ENCODE results near the gene SMURF2. TPM values are rescaled to one million over a fixed set of nuclear protein-coding genes. Genes with fewer than 3 reads are reported as not detected.

Gene SMURF2
- total RNA-seq, 1 experiment from 2014 or later = 35.3 TPM

DNA sequence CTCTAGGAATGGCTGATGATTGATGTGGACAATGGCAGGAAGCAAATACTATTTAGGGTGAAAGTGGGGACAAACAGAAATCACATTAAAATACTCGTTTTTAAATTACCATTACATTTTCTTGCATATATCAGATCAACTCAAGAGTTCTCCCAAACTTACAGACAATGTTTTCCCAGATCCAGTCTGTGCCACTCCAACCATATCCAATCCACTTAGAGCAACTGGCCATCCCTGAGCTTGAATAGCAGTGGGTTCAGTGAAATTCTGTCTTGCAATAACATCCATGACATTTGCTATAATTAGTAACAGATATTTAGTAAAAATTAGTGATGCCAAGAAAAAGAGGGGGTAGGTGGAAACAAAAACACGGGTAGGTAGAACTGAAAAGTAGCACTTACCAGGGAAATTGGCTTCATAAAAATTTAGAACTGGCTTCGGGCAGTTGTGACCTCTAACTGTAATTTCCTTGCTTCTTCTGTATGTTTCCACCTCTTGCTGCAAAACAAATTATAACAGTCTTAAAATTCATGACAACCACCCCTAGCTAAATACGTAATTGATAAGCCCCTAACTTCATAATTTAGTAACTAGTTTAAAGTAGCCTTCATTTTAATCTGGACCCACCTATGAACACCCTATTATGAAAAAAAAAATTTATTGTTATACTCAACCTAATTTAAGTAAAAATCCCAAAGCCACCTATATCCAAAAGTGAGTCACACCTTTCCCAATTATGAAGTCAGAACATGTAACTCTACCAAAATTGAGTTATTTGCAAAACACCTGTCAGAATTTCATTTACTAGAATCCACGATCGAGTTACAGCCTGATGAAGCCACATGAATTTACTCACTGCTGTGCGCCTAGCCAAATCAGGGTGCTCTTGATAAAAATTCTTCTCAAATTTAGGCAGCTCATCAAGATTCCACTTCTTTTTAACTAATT, 158.0 kb downstream of the SMURF2 start:
- Mint-ChIP-seq H3K4me3 (peak overlapping the region; percentile 98 to 100), H3K27me3 (ENCODE audit: low read depth) (peaks cover 10% of the 10 kb centered on the region; the same call in 1 of the 2 replicates), H3K9me3 (peaks cover 3 to 4% of the 10 kb centered on the region in 2 experiments; a peak in 3 of 5 replicates), H3K4me1 (peaks cover 42 to 60% of the 10 kb centered on the region in 2 experiments), H3K36me3 (ENCODE audit: insufficient read depth in 1 of 3, low read depth in 3 of 3) (peaks cover 68 to 81% (median 75%) of the 10 kb centered on the region in 3 experiments), H3K27ac (peak overlapping the region in 2 of 3 experiments; percentile 93 to 97; a peak in 5 of 7 replicates)
- H4K5ac ChIP-seq (ENCODE audit: insufficient read length, low read depth, low read length) = no peak overlapping the region
- H3K9me3 ChIP-seq (ENCODE audit: control insufficient read depth, low read depth, low read length) = no peaks in the 10 kb centered on the region
- H2AK5ac ChIP-seq (ENCODE audit: insufficient read length, low read length) = no peak overlapping the region
- TF ChIP-seq, protein P1, sequence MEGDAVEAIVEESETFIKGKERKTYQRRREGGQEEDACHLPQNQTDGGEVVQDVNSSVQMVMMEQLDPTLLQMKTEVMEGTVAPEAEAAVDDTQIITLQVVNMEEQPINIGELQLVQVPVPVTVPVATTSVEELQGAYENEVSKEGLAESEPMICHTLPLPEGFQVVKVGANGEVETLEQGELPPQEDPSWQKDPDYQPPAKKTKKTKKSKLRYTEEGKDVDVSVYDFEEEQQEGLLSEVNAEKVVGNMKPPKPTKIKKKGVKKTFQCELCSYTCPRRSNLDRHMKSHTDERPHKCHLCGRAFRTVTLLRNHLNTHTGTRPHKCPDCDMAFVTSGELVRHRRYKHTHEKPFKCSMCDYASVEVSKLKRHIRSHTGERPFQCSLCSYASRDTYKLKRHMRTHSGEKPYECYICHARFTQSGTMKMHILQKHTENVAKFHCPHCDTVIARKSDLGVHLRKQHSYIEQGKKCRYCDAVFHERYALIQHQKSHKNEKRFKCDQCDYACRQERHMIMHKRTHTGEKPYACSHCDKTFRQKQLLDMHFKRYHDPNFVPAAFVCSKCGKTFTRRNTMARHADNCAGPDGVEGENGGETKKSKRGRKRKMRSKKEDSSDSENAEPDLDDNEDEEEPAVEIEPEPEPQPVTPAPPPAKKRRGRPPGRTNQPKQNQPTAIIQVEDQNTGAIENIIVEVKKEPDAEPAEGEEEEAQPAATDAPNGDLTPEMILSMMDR (conservative IDR thresholded peaks at IDR 0.05) = no peak
- no peak overlapping the region for H3K14ac ChIP-seq (ENCODE audit: insufficient read depth, low read length)
- no peak overlapping the region for H2AFZ ChIP-seq (ENCODE audit: low read length)
- H3K9ac ChIP-seq (ENCODE audit: extremely low read depth, insufficient read length, low read length) = no peak overlapping the region
- H2BK15ac ChIP-seq (ENCODE audit: low read depth, low read length) = no peak overlapping the region
- no peak for DNase-seq
- H3K4me2 ChIP-seq (ENCODE audit: insufficient read depth, insufficient read length, low read length) = peak overlapping the region; percentile 82
- H3K27me3 ChIP-seq (ENCODE audit: insufficient read depth, low read length) = no peaks in the 10 kb centered on the region
- no peak overlapping the region for H3K4ac ChIP-seq (ENCODE audit: low read depth, low read length)
- H3K79me1 ChIP-seq (ENCODE audit: insufficient read depth, low read depth, low read length, poor library complexity, severe bottlenecking) = peaks cover 6% of the 10 kb centered on the region
- H3K4me1 ChIP-seq (ENCODE audit: insufficient read depth, low read length) = no peaks in the 10 kb centered on the region
- no peak overlapping the region for H2BK120ac ChIP-seq (ENCODE audit: low read depth, low read length, poor library complexity, severe bottlenecking)
- H2BK5ac ChIP-seq (ENCODE audit: insufficient read length, low read length) = no peak overlapping the region
- no peak overlapping the region for H3K18ac ChIP-seq (ENCODE audit: insufficient read length, low read depth, low read length)
- H2BK12ac ChIP-seq (ENCODE audit: insufficient read length, low read depth, low read length) = no peak overlapping the region
- no peak overlapping the region for H3K56ac ChIP-seq (ENCODE audit: insufficient read length, low read depth, low read length)
- no peaks in the 10 kb centered on the region for H4K20me1 ChIP-seq (ENCODE audit: control insufficient read depth, insufficient read depth, insufficient read length)
- peaks cover 6% of the 10 kb centered on the region for H3K23me2 ChIP-seq (ENCODE audit: insufficient read length, low read depth, low read length, poor library complexity, severe bottlenecking)
- H3T11ph ChIP-seq (ENCODE audit: low read length) = no peak overlapping the region
- H3K79me2 ChIP-seq (ENCODE audit: insufficient read depth, low read length) = peaks cover 29% of the 10 kb centered on the region
- H2BK20ac ChIP-seq (ENCODE audit: low read depth, low read length, poor library complexity, severe bottlenecking) = no peak overlapping the region
- no peak overlapping the region for H3K23ac ChIP-seq (ENCODE audit: insufficient read length, low read depth, low read length)
- no peak overlapping the region for H4K91ac ChIP-seq (ENCODE audit: insufficient read length, low read depth, low read length)
- no peak overlapping the region for H3K27ac ChIP-seq (ENCODE audit: insufficient read length, low read depth, low read length)
- WGBS (ENCODE audit: extremely low coverage, insufficient read length, low lambda C conversion rate) = no CpG with 5 or more reads among the region's 7 CpGs
- H4K8ac ChIP-seq (replicated peaks; ENCODE audit: insufficient read length, low read depth, low read length) = no peak overlapping the region
